Left ventricle myocardium superior (tissue), 1 donor: ENCODE results near the gene GABRD. TPM values are rescaled to one million over a fixed set of nuclear protein-coding genes. Genes with fewer than 3 reads are reported as not detected.
"Not testable (repeated sequence)": the region's sequence is repeated elsewhere in the genome, so short reads cannot be mapped to it uniquely, and the experiment has no call there.

Source experiments
- ATAC-seq: fragments of 200-7000 bp; cut with Tn5 transposase; one replicate; pipeline ENCODE4 v1.9.1; 2020; ENCODE audit warnings: mild to moderate bottlenecking, moderate library complexity
- DNase-seq: peaks from one replicate; pipeline ENCODE4 v3.0.0-alpha.2; 2020
- intact Hi-C: fragments of 100-400 bp; cut with micrococcal nuclease; formaldehyde crosslinking; loops from one replicate; pipeline ENCODE4 v1.11.0; 2022
- long read RNA-seq: library from polyadenylated mRNA; unstranded; transcript quantifications from one replicate; pipeline ENCODE4 v2.0.0, GENCODE V29; 2021
- total RNA-seq: library from RNA; stranded (reverse); fragmentation: NEBNext Ultra II Directional; extraction: Animal tissue kit (Norgen Biotek cat#: 25700); gene quantifications from one replicate; pipeline ENCODE4 v1.2.1, GENCODE V29; 2021
- donor health status: DM: no; HTN: yes; CAD: no; lungs with severe emphysema.

The GABRD gene
- total RNA-seq, result 0.20 TPM
- long read RNA-seq, result 0 reads

- DNase-seq (no peak), ATAC-seq (no peak)
- intact Hi-C loops, result no loop called here
These were observed at the start of gene GABRD for GRCh38 chr1:2019172-2019543. Gene GABRD (plus strand): TSS chr1:2019345. CDS start chr1:2019424, 79 bp downstream.

- intact Hi-C loops, result loop anchor here (10.0 kb wide), 1 partner anchor 75 kb away; no protein-coding TSS in a partner anchor
- DNase-seq (no peak), ATAC-seq (no peak)
These were observed 49.6 kb upstream of the GABRD start for GRCh38 chr1:1969505-1969900.

- ATAC-seq (no peak), DNase-seq (no peak)
- intact Hi-C loops, result loop anchor here (10.0 kb wide), 1 partner anchor 75 kb away; no protein-coding TSS in a partner anchor
These were observed 49.0 kb upstream of the GABRD start for GRCh38 chr1:1969953-1970716.

- ATAC-seq (no peak), DNase-seq (no peak)
- intact Hi-C loops, result no loop called here
These were observed 48.1 kb upstream of the GABRD start for GRCh38 chr1:1971017-1971416.

- intact Hi-C loops, result no loop called here
These were observed 47.5 kb upstream of the GABRD start for GRCh38 chr1:1971688-1972087.

GRCh38 chr1:1972976-1973715 lies 46.0 kb upstream of the GABRD start:
- ATAC-seq (no peak), DNase-seq (no peak)
- intact Hi-C loops, result no loop called here

More at GRCh38 chr1:1971688-1972087, 47.5 kb upstream of the GABRD start:
- ATAC-seq (no peak), DNase-seq (no peak)

- intact Hi-C loops, result no loop called here
- ATAC-seq (no peak), DNase-seq (no peak)
These were observed 45.2 kb upstream of the GABRD start for GRCh38 chr1:1973716-1974642.

- ATAC-seq (no peak), DNase-seq (no peak)
- intact Hi-C loops, result no loop called here
These were observed 44.3 kb upstream of the GABRD start for GRCh38 chr1:1974834-1975233.

GRCh38 chr1:1975535-1975934 lies 43.6 kb upstream of the GABRD start:
- DNase-seq (no peak), ATAC-seq (no peak)
- intact Hi-C loops, result no loop called here

GRCh38 chr1:1976031-1976430 lies 43.1 kb upstream of the GABRD start:
- intact Hi-C loops, result no loop called here
- DNase-seq, result no peak
- ATAC-seq, result no peak

GRCh38 chr1:1978108-1978507 lies 41.0 kb upstream of the GABRD start:
- DNase-seq, result no peak
- no peak for ATAC-seq
- intact Hi-C loops, result no loop called here

GRCh38 chr1:1978690-1979481 lies 40.3 kb upstream of the GABRD start:
- intact Hi-C loops, DNase-seq, ATAC-seq: not testable (repeated sequence)

- ATAC-seq, result no peak
- no peak for DNase-seq
- intact Hi-C loops, result no loop called here
These were observed 39.5 kb upstream of the GABRD start for GRCh38 chr1:1979482-1980165.

GRCh38 chr1:1980467-1981141 lies 38.5 kb upstream of the GABRD start:
- intact Hi-C loops, result no loop called here
- no peak for ATAC-seq
- no peak for DNase-seq

GRCh38 chr1:1981142-1981500 lies 38.0 kb upstream of the GABRD start:
- no peak for ATAC-seq
- intact Hi-C loops, result no loop called here
- no peak for DNase-seq

- ATAC-seq, intact Hi-C loops, DNase-seq: not testable (repeated sequence)
These were observed 37.4 kb upstream of the GABRD start for GRCh38 chr1:1981631-1982327.
